HCT116 (cell line): ENCODE measurements around the gene ZCWPW1. TPM values are rescaled to one million over a fixed set of nuclear protein-coding genes. Genes with fewer than 3 reads are reported as not detected.

Experiments used
- ATAC-seq: fragments of 200-7000 bp; cut with Tn5 transposase; 2 replicates; pipeline ENCODE4 v1.9.1; 2020; ENCODE audit warnings: mild to moderate bottlenecking, moderate library complexity
- BruUV-seq: library from RNA; stranded (reverse); fragments of 400-500 nt; replicated peaks from 2 replicates; lab custom pipeline; 2021; lab: Mats Ljungman, UMichigan
- CTCF ChIA-PET: fragments of 300-600 bp; sonication (Branson Sonifier 250); formaldehyde crosslinking; loops from one replicate; lab custom pipeline; 2021; ENCODE audit warnings: antibody characterized with exemption; lab: Charles Lee
- POLR2A ChIA-PET: fragments of 300-600, 350-600 bp; sonication (Branson Sonifier 250); formaldehyde crosslinking; loops from one replicate; lab custom pipeline; 2021; ENCODE audit warnings: antibody characterized with exemption; lab: Charles Lee
- RAD21 ChIA-PET, 2 experiments: fragments of 300-600 bp; sonication (Branson Sonifier 250); formaldehyde crosslinking; loops; one replicate each; lab custom pipeline; 2023; ENCODE audit warnings: low total read pairs in 2 of 2; ENCODE audit not compliant: uncharacterized antibody in 2 of 2, unreplicated experiment in 2 of 2, low non-redundant PET in 1 of 2; lab: Charles Lee
- DNase-seq: peaks from one replicate; pipeline ENCODE4 v3.0.0-alpha.2; 2010; ENCODE audit warnings: low read depth, low spot score
- H2AFZ ChIP-seq: fragments of 200-600 bp; shearing (Covaris generic), sonication (generic); 2 replicates; pipeline ENCODE4 v1.6.1; 2017; ENCODE audit warnings: low read depth, mixed run types, mixed read lengths, antibody characterized with exemption, low read length; ENCODE audit not compliant: poor library complexity, severe bottlenecking
- H3K27ac ChIP-seq: 2 replicates; pipeline ENCODE4 v1.5.1; 2012; ENCODE audit warnings: low read depth, low read length
- H3K27me3 ChIP-seq: fragments of 200-600 bp; sonication (generic); 2 replicates; pipeline ENCODE4 v1.6.1; 2016; ENCODE audit warnings: mixed run types, low read length, mixed read lengths; ENCODE audit not compliant: insufficient read depth
- H3K36me3 ChIP-seq, 2 experiments: fragments of 200-500 bp in 1 of 2; fragments of 200-600 bp in 1 of 2; sonication (Bioruptor generic) in 1 of 2; sonication (generic) in 1 of 2; 2 replicates each; pipeline versions ENCODE4 v1.5.1 to v1.6.1; 2014 to 2016; ENCODE audit warnings: low read length in 2 of 2, inconsistent platforms in 1 of 2, mixed read lengths in 1 of 2, mixed run types in 1 of 2; ENCODE audit not compliant: insufficient read depth in 2 of 2, control insufficient read depth in 1 of 2
- H3K4me1 ChIP-seq, 2 experiments: fragments of 200-600 bp in 1 of 2; sonication (generic) in 1 of 2; 2 replicates each; pipeline versions ENCODE4 v1.5.1 to v1.6.1; 2012 to 2017; ENCODE audit warnings: low read length in 2 of 2, inconsistent platforms in 1 of 2, mild to moderate bottlenecking in 1 of 2, mixed read lengths in 1 of 2, mixed run types in 1 of 2, moderate library complexity in 1 of 2; ENCODE audit not compliant: insufficient read depth in 2 of 2, control insufficient read depth in 1 of 2
- H3K4me2 ChIP-seq: fragments of 200-600 bp; sonication (generic); 2 replicates; pipeline ENCODE4 v1.6.1; 2017; ENCODE audit warnings: mixed run types, low read length, mixed read lengths
- H3K4me3 ChIP-seq, 2 experiments: fragments of 200-600 bp in 1 of 2; sonication (generic) in 1 of 2; replicated peaks in 1 of 2; 2 replicates each; pipeline ENCODE4 v1.5.1; 2011 to 2016; ENCODE audit warnings: low read length in 2 of 2, control low read depth in 1 of 2, low read depth in 1 of 2, mild to moderate bottlenecking in 1 of 2, mixed read lengths in 1 of 2, mixed run types in 1 of 2
- H3K79me2 ChIP-seq: fragments of 200-600 bp; sonication (generic); 2 replicates; pipeline ENCODE4 v1.6.1; 2017; ENCODE audit warnings: mild to moderate bottlenecking, mixed run types, low read length, moderate library complexity, mixed read lengths; ENCODE audit not compliant: insufficient read depth
- H3K9ac ChIP-seq: fragments of 200-600 bp; sonication (generic); 2 replicates; pipeline ENCODE4 v1.6.1; 2016; ENCODE audit warnings: low read length, mixed read lengths
- H3K9me2 ChIP-seq: fragments of 200-600 bp; sonication (generic), shearing (Covaris generic); 2 replicates; pipeline ENCODE4 v1.6.1; 2017; ENCODE audit warnings: mixed run types, mild to moderate bottlenecking, moderate library complexity; ENCODE audit not compliant: insufficient read depth
- H3K9me3 ChIP-seq, 2 experiments: fragments of 200-500 bp in 1 of 2; fragments of 200-600 bp in 1 of 2; sonication (Bioruptor generic) in 1 of 2; sonication (generic) in 1 of 2; 2 replicates each; pipeline ENCODE4 v1.6.1; 2014 to 2017; ENCODE audit warnings: low read length in 2 of 2, mixed read lengths in 2 of 2, inconsistent platforms in 1 of 2, low read depth in 1 of 2, mild to moderate bottlenecking in 1 of 2, mixed run types in 1 of 2, moderate library complexity in 1 of 2; ENCODE audit not compliant: control insufficient read depth in 1 of 2, insufficient read depth in 1 of 2
- H4K20me1 ChIP-seq: fragments of 200-600 bp; sonication (generic), shearing (Covaris generic); 2 replicates; pipeline ENCODE4 v1.6.1; 2017; ENCODE audit warnings: mixed run types, mild to moderate bottlenecking, moderate library complexity; ENCODE audit not compliant: insufficient read depth
- CEBPB ChIP-seq: IDR thresholded peaks from 2 replicates; pipeline ENCODE4 v1.6.1; 2012; ENCODE audit warnings: low read depth
- EGR1 ChIP-seq: IDR thresholded peaks from 2 replicates; pipeline ENCODE4 v1.6.1; 2012; ENCODE audit warnings: low read depth
- ELF1 ChIP-seq: IDR thresholded peaks from 2 replicates; pipeline ENCODE4 v1.6.1; 2012; ENCODE audit warnings: low read depth, borderline replicate concordance
- EZH2 ChIP-seq: fragments of 200-600 bp; sonication (generic); IDR thresholded peaks from 2 replicates; pipeline ENCODE4 v1.6.1; 2017; ENCODE audit warnings: antibody characterized with exemption, mixed run types
- EZH2phosphoT487 ChIP-seq: fragments of 200-600 bp; IDR thresholded peaks from 2 replicates; pipeline ENCODE4 v1.6.1; 2018; ENCODE audit warnings: antibody characterized with exemption, borderline replicate concordance
- FOSL1 ChIP-seq: IDR thresholded peaks from 2 replicates; pipeline ENCODE4 v1.6.1; 2012; ENCODE audit warnings: low read depth
- JUND ChIP-seq: IDR thresholded peaks from 2 replicates; pipeline ENCODE4 v1.6.1; 2012
- POLR2A ChIP-seq: IDR thresholded peaks from 2 replicates; pipeline ENCODE4 v1.7.0; 2011; ENCODE audit warnings: borderline replicate concordance; ENCODE audit not compliant: insufficient read depth, insufficient read length; ENCODE audit errors: extremely low read depth
- POLR2AphosphoS5 ChIP-seq: IDR thresholded peaks from 2 replicates; pipeline ENCODE4 v1.6.1; 2011; ENCODE audit warnings: mild to moderate bottlenecking, low read depth, low read length, moderate library complexity
- RAD21 ChIP-seq: IDR thresholded peaks from 2 replicates; pipeline ENCODE4 v1.6.1; 2012; ENCODE audit warnings: low read depth, mild to moderate bottlenecking
- SRF ChIP-seq: IDR thresholded peaks from 2 replicates; pipeline ENCODE4 v1.6.1; 2012; ENCODE audit warnings: low read depth
- YY1 ChIP-seq: IDR thresholded peaks from 2 replicates; pipeline ENCODE4 v1.6.1; 2011; ENCODE audit warnings: low read length, low read depth, moderate library complexity, mild to moderate bottlenecking; ENCODE audit not compliant: insufficient replicate concordance; ENCODE audit errors: extremely low read depth
- ZFX ChIP-seq: fragments of 450-650 bp; IDR thresholded peaks from 2 replicates; pipeline ENCODE4 v1.6.1; 2017
- intact Hi-C: fragments of 100-400 bp; cut with micrococcal nuclease; formaldehyde crosslinking; loops from 2 replicates; pipeline ENCODE4 v1.10.0; 2022
- total RNA-seq: library from RNA; stranded (reverse); gene quantifications from one replicate; pipeline ENCODE4 v1.2.1, GENCODE V29; 2021; ENCODE audit not compliant: unreplicated experiment
- TF ChIP-seq, protein P1 (sequence below): IDR thresholded peaks from 2 replicates; pipeline ENCODE4 v1.6.1; 2012
- TF ChIP-seq, protein P2 (sequence below): IDR thresholded peaks from 2 replicates; pipeline ENCODE4 v1.6.1; 2012; ENCODE audit warnings: low read depth

ZCWPW1 gene
- total RNA-seq, 1 experiment from 2014 or later: 1.5 TPM

DNA sequence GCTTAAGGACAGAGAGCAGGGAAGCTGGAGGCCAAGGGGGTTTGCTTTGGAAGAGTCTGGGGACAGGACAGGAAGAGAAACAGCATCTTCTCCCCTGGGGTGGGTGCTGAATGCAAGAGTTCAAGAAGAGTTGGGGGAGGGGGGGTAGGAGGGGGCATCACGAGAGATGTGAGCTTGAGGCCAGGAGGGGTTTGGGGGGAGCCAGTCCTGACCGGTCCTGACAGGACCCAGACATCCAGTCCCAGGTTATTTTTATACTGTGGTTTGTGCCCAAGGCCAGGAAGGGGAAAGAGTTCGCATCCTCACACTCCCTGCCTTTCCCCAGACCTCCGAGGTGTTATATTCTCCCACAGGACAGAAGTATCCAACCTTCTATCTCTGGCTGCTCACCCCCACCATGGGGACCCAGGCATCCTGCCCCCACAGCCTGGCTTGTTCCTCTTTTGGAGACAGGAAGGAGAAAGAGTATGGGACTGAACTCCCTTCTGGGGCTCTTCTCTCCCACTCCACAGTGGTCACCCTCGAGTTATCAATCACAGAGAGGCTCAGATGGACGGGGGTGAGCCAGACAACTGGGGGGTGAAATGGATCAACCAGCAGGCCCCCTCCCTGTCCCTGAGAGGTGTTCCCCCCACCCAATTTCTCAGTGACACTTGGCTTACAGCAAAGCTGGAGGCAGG lies 47.7 kb upstream of the ZCWPW1 start:
- no peak overlapping the region for H2AFZ ChIP-seq
- ChIA-PET POLR2A (no interaction called here), RAD21 (no interaction called here)
- H3K9me3 ChIP-seq: no peaks in the 10 kb centered on the region
- H3K4me2 ChIP-seq: no peak overlapping the region
- no peaks in the 10 kb centered on the region for H4K20me1 ChIP-seq
- peaks cover 0 to 2% of the 10 kb centered on the region in 2 experiments; a peak in 1 of 4 replicates for H3K36me3 ChIP-seq
- no peak for ATAC-seq
- no peak overlapping the region for H3K27ac ChIP-seq
- BruUV-seq: TSS peak; percentile 15
- no peak for DNase-seq
- no peaks in the 10 kb centered on the region for H3K27me3 ChIP-seq
- no peaks in the 10 kb centered on the region for H3K9me2 ChIP-seq
- no peak overlapping the region for H3K4me3 ChIP-seq
- H3K4me1 ChIP-seq: peaks cover 9 to 30% of the 10 kb centered on the region in 2 experiments
- TF ChIP-seq RAD21 (no peak), SRF (no peak), POLR2AphosphoS5 (no peak), POLR2A (no peak), YY1 (no peak), CEBPB (no peak), ELF1 (no peak), EGR1 (no peak)
- TF ChIP-seq, protein P1, sequence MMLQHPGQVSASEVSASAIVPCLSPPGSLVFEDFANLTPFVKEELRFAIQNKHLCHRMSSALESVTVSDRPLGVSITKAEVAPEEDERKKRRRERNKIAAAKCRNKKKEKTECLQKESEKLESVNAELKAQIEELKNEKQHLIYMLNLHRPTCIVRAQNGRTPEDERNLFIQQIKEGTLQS: no peak
- TF ChIP-seq, all 23 proteins: peak for 0
- H3K79me2 ChIP-seq: peaks cover 6% of the 10 kb centered on the region; the same call in 1 of the 2 replicates
- intact Hi-C loops: no loop called here
- CTCF ChIA-PET: no interaction called here
- no peak overlapping the region for H3K9ac ChIP-seq

DNA sequence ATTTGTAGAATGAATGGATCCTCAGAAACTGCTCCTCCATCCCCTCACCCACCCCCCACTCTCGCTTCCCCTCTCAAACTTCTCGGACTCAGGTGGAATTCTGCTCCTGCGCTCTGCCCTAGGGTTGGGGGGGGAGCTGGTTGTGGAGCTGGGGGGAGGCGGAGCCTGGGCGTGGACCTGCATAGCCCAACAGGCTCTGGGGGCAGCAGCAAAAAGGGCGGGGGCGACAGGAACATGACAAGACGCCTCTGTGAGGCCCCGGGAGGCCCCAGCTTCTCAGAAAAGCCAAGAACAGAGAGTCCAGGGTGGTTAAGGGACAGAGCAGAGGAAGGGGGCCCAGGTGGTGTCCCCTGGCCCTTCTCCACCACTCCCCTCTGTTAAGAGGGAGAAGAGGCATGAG lies 47.0 kb upstream of the ZCWPW1 start:
- no peaks in the 10 kb centered on the region for H4K20me1 ChIP-seq
- ChIA-PET POLR2A (no interaction called here), CTCF (no interaction called here), RAD21 (no interaction called here)
- DNase-seq (no peak), ATAC-seq (no peak)
- H3K79me2 ChIP-seq: peaks cover 6% of the 10 kb centered on the region; the same call in 1 of the 2 replicates
- no peak overlapping the region for H3K4me2 ChIP-seq
- no peaks in the 10 kb centered on the region for H3K27me3 ChIP-seq
- BruUV-seq: no TSS peak
- H3K9ac ChIP-seq: no peak overlapping the region
- no peak overlapping the region for H3K4me3 ChIP-seq
- H3K27ac ChIP-seq: no peak overlapping the region
- H3K36me3 ChIP-seq: peaks cover 0 to 2% of the 10 kb centered on the region in 2 experiments; a peak in 1 of 4 replicates
- intact Hi-C loops: no loop called here
- H3K9me3 ChIP-seq: no peaks in the 10 kb centered on the region
- H3K4me1 ChIP-seq: peaks cover 12 to 34% of the 10 kb centered on the region in 2 experiments
- TF ChIP-seq EZH2 (no peak), JUND (no peak), FOSL1 (no peak), CEBPB (no peak), EZH2phosphoT487 (no peak), POLR2AphosphoS5 (no peak), ELF1 (no peak), ZFX (no peak)
- TF ChIP-seq, protein P2, sequence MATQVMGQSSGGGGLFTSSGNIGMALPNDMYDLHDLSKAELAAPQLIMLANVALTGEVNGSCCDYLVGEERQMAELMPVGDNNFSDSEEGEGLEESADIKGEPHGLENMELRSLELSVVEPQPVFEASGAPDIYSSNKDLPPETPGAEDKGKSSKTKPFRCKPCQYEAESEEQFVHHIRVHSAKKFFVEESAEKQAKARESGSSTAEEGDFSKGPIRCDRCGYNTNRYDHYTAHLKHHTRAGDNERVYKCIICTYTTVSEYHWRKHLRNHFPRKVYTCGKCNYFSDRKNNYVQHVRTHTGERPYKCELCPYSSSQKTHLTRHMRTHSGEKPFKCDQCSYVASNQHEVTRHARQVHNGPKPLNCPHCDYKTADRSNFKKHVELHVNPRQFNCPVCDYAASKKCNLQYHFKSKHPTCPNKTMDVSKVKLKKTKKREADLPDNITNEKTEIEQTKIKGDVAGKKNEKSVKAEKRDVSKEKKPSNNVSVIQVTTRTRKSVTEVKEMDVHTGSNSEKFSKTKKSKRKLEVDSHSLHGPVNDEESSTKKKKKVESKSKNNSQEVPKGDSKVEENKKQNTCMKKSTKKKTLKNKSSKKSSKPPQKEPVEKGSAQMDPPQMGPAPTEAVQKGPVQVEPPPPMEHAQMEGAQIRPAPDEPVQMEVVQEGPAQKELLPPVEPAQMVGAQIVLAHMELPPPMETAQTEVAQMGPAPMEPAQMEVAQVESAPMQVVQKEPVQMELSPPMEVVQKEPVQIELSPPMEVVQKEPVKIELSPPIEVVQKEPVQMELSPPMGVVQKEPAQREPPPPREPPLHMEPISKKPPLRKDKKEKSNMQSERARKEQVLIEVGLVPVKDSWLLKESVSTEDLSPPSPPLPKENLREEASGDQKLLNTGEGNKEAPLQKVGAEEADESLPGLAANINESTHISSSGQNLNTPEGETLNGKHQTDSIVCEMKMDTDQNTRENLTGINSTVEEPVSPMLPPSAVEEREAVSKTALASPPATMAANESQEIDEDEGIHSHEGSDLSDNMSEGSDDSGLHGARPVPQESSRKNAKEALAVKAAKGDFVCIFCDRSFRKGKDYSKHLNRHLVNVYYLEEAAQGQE: no peak
- H3K9me2 ChIP-seq: no peaks in the 10 kb centered on the region
- H2AFZ ChIP-seq: no peak overlapping the region
